Glutamatergic neuron (in vitro differentiated cells): Measurements from ENCODE around the gene GNB2. TPM values are rescaled to one million over a fixed set of nuclear protein-coding genes. Genes with fewer than 3 reads are reported as not detected.
"Not testable (repeated sequence)": the region's sequence is repeated elsewhere in the genome, so short reads cannot be mapped to it uniquely, and the experiment has no call there.

ENCODE experiments used
- DNase-seq: peaks from one replicate; pipeline ENCODE4 v3.0.0; 2022
- H3K27ac Mint-ChIP-seq: one replicate; pipeline ENCODE4 v1.8.0; 2020; ENCODE audit warnings: mild to moderate bottlenecking, mixed read lengths, inconsistent platforms; ENCODE audit not compliant: unreplicated experiment
- H3K27me3 Mint-ChIP-seq: one replicate; pipeline ENCODE4 v1.8.0; 2020; ENCODE audit warnings: mild to moderate bottlenecking, moderate library complexity, mixed read lengths, inconsistent platforms; ENCODE audit not compliant: unreplicated experiment
- H3K36me3 Mint-ChIP-seq: one replicate; pipeline ENCODE4 v1.8.0; 2020; ENCODE audit warnings: mild to moderate bottlenecking, mixed read lengths, inconsistent platforms; ENCODE audit not compliant: unreplicated experiment
- H3K4me1 Mint-ChIP-seq: one replicate; pipeline ENCODE4 v1.8.0; 2020; ENCODE audit warnings: mild to moderate bottlenecking, low read depth, mixed read lengths, inconsistent platforms; ENCODE audit not compliant: unreplicated experiment
- H3K4me3 Mint-ChIP-seq: one replicate; pipeline ENCODE4 v1.8.0; 2020; ENCODE audit warnings: mild to moderate bottlenecking, mixed read lengths, inconsistent platforms; ENCODE audit not compliant: unreplicated experiment
- H3K9me3 Mint-ChIP-seq: one replicate; pipeline ENCODE4 v1.8.0; 2020; ENCODE audit warnings: mild to moderate bottlenecking, moderate library complexity, mixed read lengths, inconsistent platforms; ENCODE audit not compliant: unreplicated experiment
- CTCF ChIP-seq: fragments of 200-600 bp; sonication (generic); IDR thresholded peaks from one replicate; pipeline ENCODE4 v1.5.0; 2021; ENCODE audit not compliant: partially characterized antibody, unreplicated experiment
- total RNA-seq: library from RNA; stranded (reverse); fragmentation: NEBNext Ultra II Directional; extraction: Animal tissue kit (Norgen Biotek cat#: 25700); gene quantifications from one replicate; pipeline ENCODE4 v1.2.1, GENCODE V29; 2021; ENCODE audit not compliant: unreplicated experiment

GNB2 gene
- total RNA-seq, 1 donor from 2014 or later: 275 TPM

DNA sequence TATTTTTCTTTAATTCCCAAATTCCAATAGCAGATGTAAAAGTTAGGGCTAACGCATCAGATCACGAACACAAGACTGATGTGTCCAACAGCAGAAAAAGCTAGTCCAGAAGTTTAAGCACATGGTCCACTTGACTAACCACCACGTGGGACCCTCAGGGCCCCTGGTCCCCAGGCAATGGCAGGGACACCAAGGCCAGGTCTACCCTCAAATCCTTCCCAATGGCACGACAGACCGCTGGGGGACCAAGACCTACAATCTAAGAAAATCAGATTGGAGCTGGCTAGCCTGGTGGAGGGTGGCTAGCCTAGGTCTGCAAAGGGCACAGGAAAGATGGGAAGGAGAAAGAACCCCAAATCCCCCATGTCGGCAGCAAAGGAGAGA is 19.0 kb downstream of the GNB2 start:
- H3K27ac Mint-ChIP-seq: no peak overlapping the region
- H3K9me3 Mint-ChIP-seq: peaks cover 16% of the 10 kb centered on the region

DNA sequence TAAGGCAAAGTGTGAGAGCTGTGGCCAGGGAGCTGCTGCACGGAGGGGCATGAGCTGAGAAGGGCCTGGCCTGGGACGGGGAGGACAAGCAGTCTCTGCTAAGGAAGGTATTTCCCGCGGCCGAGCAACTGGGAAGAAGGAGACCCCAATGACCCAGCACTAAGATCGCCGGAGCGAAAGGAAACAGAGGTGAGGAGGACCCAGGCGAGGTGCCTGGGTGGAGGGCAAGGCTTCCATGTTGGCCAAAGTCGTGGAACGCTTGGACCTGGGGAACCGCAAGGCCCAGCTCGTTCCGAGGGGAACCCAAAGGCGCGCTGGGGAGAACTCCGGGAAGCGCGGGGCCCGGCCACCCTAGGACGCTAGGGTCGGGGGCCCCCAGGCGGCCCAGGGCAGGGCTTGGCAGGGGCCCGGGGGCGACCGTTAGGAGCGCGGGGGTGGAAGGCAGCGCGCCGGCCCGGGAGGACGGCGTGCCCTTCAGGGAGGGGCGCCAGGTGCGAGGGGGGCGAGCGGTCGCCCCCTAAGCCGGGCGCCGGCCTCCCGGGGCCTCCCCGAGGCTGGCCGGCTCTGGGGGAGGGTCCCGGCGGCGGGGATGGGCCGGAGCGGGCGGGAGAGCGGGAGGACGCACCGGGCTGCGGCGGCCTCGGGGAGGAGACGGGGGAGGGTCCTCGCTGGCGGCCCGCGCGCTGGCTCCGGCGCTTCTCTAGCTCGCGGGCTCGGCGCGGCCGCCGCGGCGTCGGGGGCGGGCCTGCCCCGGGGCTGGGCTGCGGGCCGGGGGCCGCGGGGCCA is 20.0 kb downstream of the GNB2 start:
- Mint-ChIP-seq H3K9me3 (peaks cover 16% of the 10 kb centered on the region), H3K4me3 (peak overlapping the region; percentile 98), H3K27ac (peak overlapping the region; percentile 91), H3K36me3 (no peaks in the 10 kb centered on the region), H3K27me3 (peaks cover 18% of the 10 kb centered on the region), H3K4me1 (peaks cover 25% of the 10 kb centered on the region)
- no peak for TF ChIP-seq CTCF
- peak; percentile 55 for DNase-seq

More for the DNA sequence above, 19.0 kb downstream of the GNB2 start:
- Mint-ChIP-seq H3K27me3 (peaks cover 20% of the 10 kb centered on the region), H3K4me1 (peaks cover 25% of the 10 kb centered on the region), H3K36me3 (no peaks in the 10 kb centered on the region), H3K4me3 (peak overlapping the region; percentile 98)
- no peak for DNase-seq
- TF ChIP-seq CTCF: no peak

DNA sequence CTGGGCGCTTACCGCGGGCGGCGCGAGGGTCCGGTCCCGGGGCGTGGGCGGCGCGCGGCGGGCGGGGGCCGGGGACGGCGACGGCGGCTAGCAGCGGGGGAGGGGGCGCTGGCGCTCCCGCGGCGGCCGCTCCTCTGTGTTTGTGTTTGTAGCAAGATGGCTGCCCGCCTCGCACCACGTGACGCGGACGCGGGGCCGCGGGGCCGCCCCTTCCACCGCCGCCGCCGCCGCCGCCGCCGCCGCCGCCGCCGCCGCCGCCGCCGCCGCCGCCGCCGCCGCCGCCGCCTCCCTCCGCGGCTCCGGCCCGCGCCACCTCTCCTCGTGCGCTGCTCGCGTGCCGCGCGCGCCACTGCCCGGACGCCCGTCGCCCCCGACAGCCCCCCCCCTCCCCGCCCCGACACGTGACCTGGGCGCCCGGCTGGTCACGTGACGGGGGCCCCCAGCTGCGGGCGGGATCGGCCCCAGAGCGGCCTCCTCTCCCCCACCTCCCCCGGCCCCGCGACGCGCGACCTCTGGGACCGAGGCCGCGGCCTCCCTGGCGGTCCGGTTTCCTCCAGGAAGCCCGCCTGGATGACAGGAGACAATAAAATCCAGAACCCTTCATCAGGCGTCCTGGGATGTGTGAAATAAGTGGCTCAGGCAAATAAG is 20.7 kb downstream of the GNB2 start, which contains the start of gene GIGYF1:
GIGYF1 (minus strand) TSS at position 153 of the 648 bp plus-strand sequence. CDS start 6,012 bp downstream, outside the sequence.
- peaks cover 18% of the 10 kb centered on the region for H3K4me1 Mint-ChIP-seq
- TF ChIP-seq CTCF: no peak
- H3K36me3 Mint-ChIP-seq: no peaks in the 10 kb centered on the region
- peak within 1 kb of the TSS; percentile 98 for H3K4me3 Mint-ChIP-seq
- H3K27ac Mint-ChIP-seq: peak within 1 kb of the TSS; percentile 91
- H3K27me3 Mint-ChIP-seq: peaks cover 14% of the 10 kb centered on the region
- DNase-seq: peak; percentile 79
- H3K9me3 Mint-ChIP-seq: peaks cover 14% of the 10 kb centered on the region

- Mint-ChIP-seq H3K9me3 (peaks cover 14% of the 10 kb centered on the region), H3K27ac (no peak overlapping the region), H3K36me3 (no peaks in the 10 kb centered on the region), H3K4me3 (no peak overlapping the region), H3K27me3 (peaks cover 15% of the 10 kb centered on the region), H3K4me1 (peaks cover 15% of the 10 kb centered on the region)
- no peak for TF ChIP-seq CTCF
- DNase-seq: no peak
Measured at GRCh38 chr7:100696123-100696521, 22.6 kb downstream of the GNB2 start.

- TF ChIP-seq CTCF: no peak
- Mint-ChIP-seq H3K4me3 (no peak overlapping the region), H3K27me3 (peaks cover 9% of the 10 kb centered on the region), H3K9me3 (peaks cover 7% of the 10 kb centered on the region), H3K36me3 (no peaks in the 10 kb centered on the region), H3K4me1 (no peaks in the 10 kb centered on the region), H3K27ac (no peak overlapping the region)
- no peak for DNase-seq
Measured at GRCh38 chr7:100699018-100699417, 25.5 kb downstream of the GNB2 start.

DNA sequence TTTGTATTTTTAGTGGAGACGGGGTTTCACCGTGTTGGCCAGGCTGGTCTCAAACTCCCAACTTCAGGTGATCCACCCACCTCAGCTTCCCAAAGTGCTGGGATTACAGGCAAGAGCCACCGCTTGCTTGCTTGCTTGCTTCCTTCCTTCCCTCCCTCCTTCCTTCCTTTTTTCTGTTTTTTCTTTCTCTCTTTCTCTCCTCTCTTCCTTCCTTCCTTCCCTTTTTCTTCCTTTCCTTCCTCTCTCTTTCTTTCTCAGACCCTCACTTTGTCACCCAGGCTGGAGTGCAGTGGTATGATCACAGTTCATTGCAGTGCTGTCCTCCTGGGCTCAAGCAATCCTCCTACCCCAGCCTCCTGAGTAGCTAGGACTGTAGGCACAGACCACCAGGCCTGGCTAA is 27.5 kb downstream of the GNB2 start:
- not testable (repeated sequence) for DNase-seq, H3K36me3 Mint-ChIP-seq, H3K27me3 Mint-ChIP-seq, H3K4me1 Mint-ChIP-seq, H3K4me3 Mint-ChIP-seq, H3K27ac Mint-ChIP-seq, H3K9me3 Mint-ChIP-seq
